Activated naive CD4-positive, alpha-beta T cell treated with anti-CD3 and anti-CD28 coated beads, Interleukin-2, amount 50 U/mL, for 72 hours (primary cell): ENCODE measurements around the gene HCRT. TPM values are rescaled to one million over a fixed set of nuclear protein-coding genes. Genes with fewer than 3 reads are reported as not detected.

Experiments
- ATAC-seq, 2 donors: fragments of 150-1000 bp; cut with Tn5 transposase; 2 replicates each; pipeline ENCODE4 v1.10.0; 2021; ENCODE audit warnings: mild to moderate bottlenecking in 2 of 2, moderate library complexity in 2 of 2
- DNase-seq, 2 donors: peaks; one replicate each; pipeline ENCODE4 v3.0.0; 2021 to 2022; ENCODE audit warnings: low spot score in 2 of 2
- H3K27ac Mint-ChIP-seq, 2 donors: one replicate each; pipeline ENCODE4 v1.8.0; 2022; ENCODE audit warnings: mild to moderate bottlenecking in 2 of 2, mixed read lengths in 2 of 2
- H3K36me3 Mint-ChIP-seq, 2 donors: one replicate each; pipeline ENCODE4 v1.8.0; 2022; ENCODE audit warnings: mixed read lengths in 2 of 2
- H3K9me3 Mint-ChIP-seq, 2 donors: one replicate each; pipeline ENCODE4 v1.8.0; 2022; ENCODE audit warnings: mixed read lengths in 2 of 2
- total RNA-seq, 2 donors: library from RNA; stranded (reverse); gene quantifications; one replicate each; pipeline ENCODE4 v1.2.3, GENCODE V29; 2022

The HCRT gene
- total RNA-seq, 2 donors from 2014 or later, result not detected

DNA sequence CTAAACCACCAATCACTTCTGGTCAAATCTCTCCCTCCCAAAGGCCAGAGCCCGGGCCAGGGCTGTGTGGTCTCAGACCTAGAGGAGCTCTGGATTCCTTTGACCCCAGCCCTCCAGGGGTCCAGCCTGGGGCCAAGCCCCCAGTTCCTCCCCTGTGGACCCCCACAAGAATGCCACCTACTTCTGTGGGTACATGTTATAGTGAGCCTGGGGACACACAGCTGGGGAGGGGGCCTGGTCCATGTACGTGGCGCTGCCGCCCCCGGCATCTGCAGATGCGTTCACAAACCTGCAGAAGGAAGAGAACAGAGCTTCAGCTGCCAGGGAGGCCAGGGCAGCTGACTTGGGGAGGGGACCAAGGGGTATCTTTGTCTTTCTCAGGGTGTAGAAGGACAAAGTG, 16.9 kb upstream of the HCRT start:
- ATAC-seq (peak in 1 of 2 donors; percentile 13), DNase-seq (no peak)
- Mint-ChIP-seq H3K36me3 (peaks cover 0 to 4% of the 10 kb centered on the region in 2 donors), H3K9me3 (no peaks in the 10 kb centered on the region), H3K27ac (peak overlapping the region; percentile 21 to 72)

DNA sequence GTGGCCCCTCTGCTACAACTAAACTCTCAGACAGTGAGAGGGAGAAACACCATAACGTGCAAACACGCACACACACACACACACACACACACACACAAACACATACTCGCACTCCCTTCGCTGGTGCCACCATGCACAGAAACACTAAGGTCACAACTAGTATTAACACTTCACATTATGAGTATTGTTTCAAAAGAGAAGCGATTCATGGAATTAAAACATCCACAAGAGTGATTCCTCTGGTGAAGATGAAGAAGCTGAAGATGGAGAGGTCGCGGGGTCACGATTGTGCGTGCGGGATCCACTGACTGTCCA, 16.2 kb upstream of the HCRT start:
- Mint-ChIP-seq H3K9me3 (no peaks in the 10 kb centered on the region), H3K36me3 (peaks cover 0 to 4% of the 10 kb centered on the region in 2 donors), H3K27ac (peak overlapping the region; percentile 10 to 21)
- DNase-seq (no peak), ATAC-seq (no peak)

DNA sequence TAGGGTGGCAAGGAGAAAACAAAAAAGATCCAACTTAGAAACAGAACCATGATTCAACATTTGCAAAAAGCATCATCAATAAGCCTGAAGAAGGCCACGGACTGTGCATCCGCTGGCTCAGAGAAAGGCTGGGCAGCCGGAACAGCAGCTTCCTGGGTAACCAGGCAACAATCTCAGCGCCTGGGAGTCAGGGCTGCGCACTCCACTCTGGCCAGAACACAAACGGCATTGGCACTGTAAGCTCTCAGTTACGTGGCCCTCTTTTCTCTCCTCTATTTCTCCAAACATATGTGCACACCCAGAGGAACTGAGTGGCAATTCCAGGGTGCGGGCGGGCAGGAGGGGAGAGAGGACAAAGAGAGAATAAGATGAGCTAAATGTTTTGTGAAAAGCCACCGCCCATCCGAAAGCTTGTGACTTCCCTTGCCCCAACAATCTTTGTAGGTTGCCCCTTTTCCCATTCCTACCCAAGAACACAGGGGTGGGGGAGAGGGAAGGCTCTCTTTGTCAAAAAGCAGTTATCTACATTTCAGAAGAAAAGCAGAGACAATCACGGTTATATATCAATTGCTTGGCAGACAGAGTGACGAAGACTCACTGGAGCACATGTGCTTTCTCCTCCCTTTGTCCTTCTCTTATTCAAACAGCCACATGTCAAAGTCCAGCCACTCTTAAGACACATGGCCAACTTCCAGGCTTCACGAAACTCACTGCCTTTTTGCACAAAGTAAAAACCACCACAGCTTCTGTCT, 15.6 kb upstream of the HCRT start:
- Mint-ChIP-seq H3K36me3 (peaks cover 0 to under 1% of the 10 kb centered on the region in 2 donors), H3K9me3 (no peaks in the 10 kb centered on the region), H3K27ac (peak overlapping the region; percentile 21 to 85)
- DNase-seq (no peak), ATAC-seq (no peak)

DNA sequence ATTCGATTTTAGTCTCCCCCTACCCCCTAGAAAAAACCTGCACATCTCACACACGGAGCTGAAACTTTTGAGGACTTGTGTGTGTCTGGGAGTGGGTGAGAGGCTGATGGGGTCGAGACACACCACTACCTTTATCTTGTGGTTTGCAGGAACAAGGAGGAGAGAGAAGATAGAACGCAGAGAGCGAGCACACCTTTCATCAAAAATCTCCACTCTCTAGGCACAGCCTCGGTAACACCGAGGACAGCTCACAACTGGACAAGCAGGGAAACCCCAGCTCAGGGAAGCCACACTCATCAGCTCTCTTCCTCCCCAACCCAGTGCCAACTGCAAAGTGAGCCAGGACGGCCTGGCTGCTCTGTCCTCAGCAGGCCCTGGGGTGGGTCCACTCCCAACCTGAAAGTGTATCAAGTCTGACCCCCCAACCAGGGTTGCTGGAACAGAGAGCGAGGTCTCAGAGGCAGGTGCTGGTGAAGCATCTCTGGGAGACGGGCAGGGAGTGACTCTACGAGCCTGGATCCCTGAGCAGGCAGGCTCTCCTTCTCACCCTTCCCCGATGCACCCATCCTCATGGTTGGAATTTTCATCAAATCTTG, 14.3 kb upstream of the HCRT start:
- peak overlapping the region; percentile 11 to 74 for H3K27ac Mint-ChIP-seq

DNA sequence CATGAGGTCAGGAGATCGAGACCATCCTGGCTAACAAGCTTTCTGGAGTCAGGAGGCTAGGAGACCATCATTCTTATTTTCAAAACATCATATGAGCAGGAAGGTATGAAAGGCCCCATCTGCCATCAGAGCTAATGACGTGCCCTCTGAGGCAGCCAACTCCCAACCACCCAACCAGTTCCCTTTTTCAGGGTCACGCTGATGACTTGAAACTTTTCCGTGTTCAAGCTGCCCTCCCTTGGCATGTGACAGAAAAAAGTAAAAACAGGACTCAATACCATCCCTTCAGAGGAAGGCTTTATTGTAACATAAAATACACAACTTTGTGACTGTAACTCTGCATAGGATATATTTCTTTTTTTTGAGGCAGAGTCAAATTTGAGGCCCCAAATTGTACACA, 13.6 kb upstream of the HCRT start:
- Mint-ChIP-seq H3K27ac (peak overlapping the region; percentile 11 to 37), H3K9me3 (no peaks in the 10 kb centered on the region), H3K36me3 (no peaks in the 10 kb centered on the region)
- ATAC-seq (no peak), DNase-seq (no peak)

More for the DNA sequence above, 14.3 kb upstream of the HCRT start:
- DNase-seq (no peak), ATAC-seq (peak; percentile 16 to 19)
- no peaks in the 10 kb centered on the region for H3K36me3 Mint-ChIP-seq
- H3K9me3 Mint-ChIP-seq, result no peaks in the 10 kb centered on the region

DNA sequence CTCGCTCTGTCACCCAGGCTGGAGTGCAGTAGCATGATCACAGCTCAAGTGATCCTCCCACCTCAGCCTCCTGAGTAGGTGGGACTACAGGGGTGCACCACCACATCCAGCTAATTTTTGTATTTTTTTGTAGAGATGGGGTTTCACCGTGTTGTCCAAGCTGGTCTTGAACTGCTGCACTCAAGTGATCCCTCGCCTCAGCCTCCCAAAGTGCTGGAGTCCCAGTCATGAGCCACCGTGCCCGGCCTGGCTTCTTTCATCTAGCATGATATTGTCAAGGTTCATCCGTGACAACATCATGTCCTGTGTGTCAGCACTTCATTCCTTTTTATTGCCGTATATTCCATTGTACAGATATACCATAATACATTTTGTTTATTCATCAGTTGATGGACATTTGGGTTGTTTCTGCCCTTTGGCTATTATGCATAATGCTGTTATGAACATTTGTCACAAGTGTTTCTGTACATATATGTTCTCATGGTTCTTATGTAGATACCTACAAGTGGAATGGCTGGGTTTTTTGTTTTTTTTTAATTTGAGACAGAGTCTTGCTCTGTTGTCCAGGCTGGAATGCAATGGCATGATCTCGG, 12.4 kb upstream of the HCRT start:
- Mint-ChIP-seq H3K36me3 (peaks cover 0 to 7% of the 10 kb centered on the region in 2 donors), H3K9me3 (no peaks in the 10 kb centered on the region), H3K27ac (no peak overlapping the region)
- DNase-seq (no peak), ATAC-seq (no peak)

DNA sequence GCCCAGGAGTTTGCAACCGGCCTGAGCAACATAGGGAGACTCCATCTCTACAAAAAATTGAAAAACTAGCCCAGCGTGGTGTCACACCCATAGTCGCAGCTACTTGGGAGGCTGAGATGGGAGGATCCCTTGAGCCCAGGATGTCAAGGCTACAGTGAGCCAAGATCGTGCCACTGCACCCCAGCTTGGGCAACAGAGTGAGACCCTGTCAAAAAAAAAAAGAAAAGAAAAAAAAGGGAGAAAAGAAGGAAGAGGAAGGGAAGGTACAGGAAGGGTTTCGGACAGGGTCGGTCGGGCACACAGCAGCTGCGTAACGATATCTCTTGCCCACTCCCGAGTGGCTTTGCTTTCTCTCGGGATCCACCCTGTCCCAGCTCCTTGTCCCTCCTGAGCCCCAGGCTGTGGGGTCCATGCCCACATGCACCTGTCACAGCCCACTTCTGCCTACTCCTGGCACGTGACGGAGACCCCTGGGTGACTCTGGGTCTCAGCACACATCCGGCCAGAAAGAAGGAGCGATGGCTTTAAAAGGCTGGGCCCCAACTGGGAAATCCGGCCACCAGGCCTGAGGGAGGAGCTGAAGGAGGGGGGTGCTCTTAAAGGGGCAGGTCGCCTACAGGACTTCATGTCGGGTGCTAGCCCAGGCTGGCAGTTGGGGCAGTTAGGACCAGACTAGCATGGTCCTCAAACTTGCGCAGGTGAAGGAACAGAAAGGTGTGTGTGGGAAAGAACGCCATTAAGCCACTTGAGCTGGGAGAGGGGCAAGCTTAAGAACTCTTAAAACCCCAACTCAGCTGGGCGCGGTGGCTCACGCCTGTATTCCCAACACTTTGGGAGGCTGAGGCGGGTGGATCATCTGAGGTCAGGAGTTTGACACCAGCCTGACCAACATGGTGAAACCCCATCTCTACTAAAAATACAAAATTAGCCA, 9.0 kb upstream of the HCRT start, which contains the start of gene GHDC:
Gene GHDC, minus strand, starts transcription at position 526 of the 931 bp plus-strand sequence. CDS start 913 bp downstream, outside the sequence.
- no peaks in the 10 kb centered on the region for H3K9me3 Mint-ChIP-seq

DNA sequence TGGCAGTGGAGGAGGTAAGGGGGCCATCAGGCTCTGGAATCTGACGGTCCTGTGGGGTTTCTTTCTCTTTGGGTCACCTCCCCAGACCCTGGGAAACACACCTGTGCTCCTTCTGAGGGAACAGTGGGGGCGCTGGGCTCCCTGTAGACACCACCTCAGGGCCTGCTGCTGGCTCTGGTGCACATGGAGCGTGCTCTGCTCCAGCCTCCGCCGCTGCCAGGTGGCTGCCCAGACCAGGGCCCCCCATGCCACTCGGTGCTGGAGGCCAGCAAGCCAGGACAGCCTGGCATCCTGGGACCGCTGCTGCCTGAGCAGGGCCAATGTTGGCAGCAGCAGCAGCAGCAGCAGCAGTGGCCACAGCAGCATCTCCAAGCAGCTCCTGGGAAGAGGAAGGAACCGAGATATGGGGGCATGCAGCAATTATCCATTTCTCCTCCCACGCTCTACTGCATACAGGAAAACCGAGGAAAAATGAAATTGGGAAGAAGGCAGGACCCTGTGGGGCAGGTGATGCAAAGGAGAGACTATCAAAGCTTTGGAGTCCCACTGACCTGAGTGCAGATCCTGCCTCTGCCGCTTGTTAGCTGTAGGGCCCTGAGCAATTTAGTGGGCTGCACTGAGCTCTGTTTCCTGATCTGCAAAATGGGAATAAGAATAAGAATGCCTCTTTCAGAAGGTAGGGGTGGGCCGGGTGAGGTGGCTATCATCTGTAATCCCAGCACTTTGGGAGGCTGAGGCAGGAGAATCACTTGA, 8.1 kb upstream of the HCRT start:
- H3K9me3 Mint-ChIP-seq, result no peaks in the 10 kb centered on the region
- ATAC-seq (no peak), DNase-seq (no peak)
- peak overlapping the region; percentile 85 to 93 for H3K27ac Mint-ChIP-seq
- peaks cover 0 to 7% of the 10 kb centered on the region in 2 donors for H3K36me3 Mint-ChIP-seq

More for the DNA sequence above, 9.0 kb upstream of the HCRT start, which contains the start of gene GHDC:
- peaks cover 0 to 7% of the 10 kb centered on the region in 2 donors for H3K36me3 Mint-ChIP-seq
- peak; percentile 92 to 97 for ATAC-seq
- H3K27ac Mint-ChIP-seq, result peak within 1 kb of the TSS; percentile 85 to 93
- peak; percentile 74 to 77 for DNase-seq

DNA sequence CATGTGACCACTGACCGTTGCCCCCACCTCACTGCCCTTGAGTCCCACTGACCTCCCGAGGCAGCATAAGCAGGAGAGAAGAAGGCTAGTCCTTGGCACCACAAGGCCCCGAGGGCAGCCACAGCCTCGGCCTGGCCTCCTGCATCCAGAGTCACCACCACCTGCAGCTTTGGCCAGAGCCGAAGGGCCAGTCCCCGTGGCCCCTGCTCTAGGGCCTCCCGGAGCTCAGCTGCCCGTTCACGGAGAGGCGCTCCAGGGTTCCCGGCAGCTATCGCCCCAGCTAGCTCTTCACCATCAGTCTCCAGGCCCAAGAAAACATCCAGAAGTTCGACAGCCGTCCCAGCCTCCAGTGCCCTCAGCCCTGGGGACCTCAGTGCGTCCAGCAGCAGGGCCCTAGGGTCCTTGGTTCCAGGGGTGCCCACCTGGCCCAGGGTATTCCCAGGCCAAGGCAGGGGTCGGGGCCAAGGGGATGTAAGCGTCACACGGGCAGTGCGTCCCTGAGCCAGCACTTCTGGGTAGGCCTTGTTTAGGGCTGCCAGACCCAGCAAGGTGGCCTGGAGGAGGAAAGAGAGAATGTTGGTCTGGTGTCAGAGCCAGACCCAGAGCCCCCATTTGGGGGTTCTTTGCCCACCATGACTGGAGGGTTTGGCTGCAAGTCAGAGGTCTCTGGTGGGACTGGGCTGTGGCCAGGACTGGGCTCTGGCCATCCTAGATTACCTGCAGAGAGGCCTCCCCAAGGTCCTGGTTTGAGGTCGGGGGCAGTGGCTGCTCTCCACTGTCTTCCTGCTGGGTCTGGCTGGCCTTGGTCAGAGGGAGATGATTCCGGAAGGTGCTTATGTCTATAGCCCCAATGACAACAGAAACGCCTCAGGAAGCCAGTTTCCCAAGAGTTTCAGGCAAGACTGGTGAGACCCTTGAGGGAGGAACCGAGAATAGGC, 7.2 kb upstream of the HCRT start:
- Mint-ChIP-seq H3K36me3 (peaks cover 0 to 7% of the 10 kb centered on the region in 2 donors), H3K9me3 (no peaks in the 10 kb centered on the region), H3K27ac (peak overlapping the region in 1 of 2 donors; percentile 36)
- DNase-seq, result no peak
- ATAC-seq, result no peak

DNA sequence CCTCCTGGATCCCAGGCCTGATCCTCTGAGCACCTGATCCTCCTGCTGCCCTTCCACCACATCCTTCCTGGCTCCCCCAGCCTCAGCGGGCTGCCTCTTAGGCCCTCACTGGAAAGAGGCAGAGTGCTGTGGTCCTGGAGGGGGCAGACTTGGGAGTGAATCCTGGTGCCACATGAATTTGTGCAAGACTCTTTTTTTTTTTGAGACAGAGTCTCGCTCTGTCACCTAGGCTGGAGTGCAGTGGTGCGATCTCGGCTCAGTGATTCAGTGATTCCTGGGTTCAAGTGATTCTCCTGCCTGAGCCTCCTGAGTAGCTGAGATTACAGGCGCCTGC, 6.0 kb upstream of the HCRT start:
- ATAC-seq, result no peak
- H3K36me3 Mint-ChIP-seq, result peaks cover 0 to 7% of the 10 kb centered on the region in 2 donors
- no peak overlapping the region for H3K27ac Mint-ChIP-seq
- H3K9me3 Mint-ChIP-seq, result no peaks in the 10 kb centered on the region
- DNase-seq, result no peak

DNA sequence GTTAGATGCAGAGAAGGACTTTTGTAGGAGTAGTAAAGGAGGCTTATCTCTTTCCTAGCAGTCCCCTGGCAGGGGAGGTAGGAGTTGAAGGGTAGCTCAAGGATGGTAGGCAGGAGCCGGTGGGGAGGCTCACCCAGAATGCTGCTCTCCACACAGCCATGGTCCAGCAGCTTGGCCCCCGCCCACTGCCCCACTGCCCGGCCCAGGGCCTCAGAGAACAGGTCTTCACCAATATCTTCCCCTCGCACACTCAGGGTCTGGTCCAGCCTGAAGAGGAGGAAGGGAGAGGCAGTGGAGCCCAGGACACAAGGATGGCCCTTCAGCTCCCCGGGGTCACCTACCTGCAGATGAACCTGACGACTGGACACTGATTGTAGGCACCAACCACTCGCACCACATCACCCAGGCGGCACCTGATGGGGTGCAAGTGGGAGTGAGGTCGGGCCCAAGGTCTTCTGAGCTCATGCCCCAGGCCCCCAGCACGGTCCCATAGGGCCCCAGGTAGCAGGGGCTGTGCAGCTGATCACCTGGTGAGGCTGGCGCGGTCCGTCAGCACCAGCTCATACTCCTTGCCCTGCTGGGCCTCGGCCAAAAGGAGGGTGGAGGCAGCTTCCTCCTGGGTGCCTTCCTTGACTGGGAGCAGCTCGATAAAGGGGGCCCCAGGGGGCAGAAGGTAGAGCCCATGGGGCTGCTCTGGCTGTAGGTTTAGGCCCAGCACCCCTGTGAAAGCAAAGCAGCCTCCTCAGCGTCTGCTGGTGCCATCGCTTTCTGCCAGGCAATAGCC, 5.4 kb upstream of the HCRT start:
- DNase-seq (no peak), ATAC-seq (no peak)
- no peak overlapping the region for H3K27ac Mint-ChIP-seq
- peaks cover 0 to 7% of the 10 kb centered on the region in 2 donors for H3K36me3 Mint-ChIP-seq
- H3K9me3 Mint-ChIP-seq, result no peaks in the 10 kb centered on the region

DNA sequence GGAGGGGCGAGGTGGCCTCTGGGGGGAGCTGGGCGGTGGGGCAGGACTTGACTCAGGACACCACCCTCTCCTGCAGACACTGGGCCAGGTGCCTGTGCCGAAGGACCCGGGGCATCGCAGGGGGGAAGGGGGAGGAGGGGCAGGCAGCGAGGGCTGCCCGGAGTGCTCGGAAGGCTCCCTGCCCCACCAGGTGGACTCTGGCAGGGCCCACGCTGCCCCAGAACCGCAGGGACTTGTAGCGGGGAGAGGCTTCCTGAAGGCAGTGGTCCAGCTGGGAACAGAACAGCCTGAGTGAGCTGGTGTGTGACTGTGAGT, 4.4 kb upstream of the HCRT start:
- Mint-ChIP-seq H3K27ac (no peak overlapping the region), H3K36me3 (peaks cover 0 to 7% of the 10 kb centered on the region in 2 donors), H3K9me3 (no peaks in the 10 kb centered on the region)
- no peak for DNase-seq
- no peak for ATAC-seq

DNA sequence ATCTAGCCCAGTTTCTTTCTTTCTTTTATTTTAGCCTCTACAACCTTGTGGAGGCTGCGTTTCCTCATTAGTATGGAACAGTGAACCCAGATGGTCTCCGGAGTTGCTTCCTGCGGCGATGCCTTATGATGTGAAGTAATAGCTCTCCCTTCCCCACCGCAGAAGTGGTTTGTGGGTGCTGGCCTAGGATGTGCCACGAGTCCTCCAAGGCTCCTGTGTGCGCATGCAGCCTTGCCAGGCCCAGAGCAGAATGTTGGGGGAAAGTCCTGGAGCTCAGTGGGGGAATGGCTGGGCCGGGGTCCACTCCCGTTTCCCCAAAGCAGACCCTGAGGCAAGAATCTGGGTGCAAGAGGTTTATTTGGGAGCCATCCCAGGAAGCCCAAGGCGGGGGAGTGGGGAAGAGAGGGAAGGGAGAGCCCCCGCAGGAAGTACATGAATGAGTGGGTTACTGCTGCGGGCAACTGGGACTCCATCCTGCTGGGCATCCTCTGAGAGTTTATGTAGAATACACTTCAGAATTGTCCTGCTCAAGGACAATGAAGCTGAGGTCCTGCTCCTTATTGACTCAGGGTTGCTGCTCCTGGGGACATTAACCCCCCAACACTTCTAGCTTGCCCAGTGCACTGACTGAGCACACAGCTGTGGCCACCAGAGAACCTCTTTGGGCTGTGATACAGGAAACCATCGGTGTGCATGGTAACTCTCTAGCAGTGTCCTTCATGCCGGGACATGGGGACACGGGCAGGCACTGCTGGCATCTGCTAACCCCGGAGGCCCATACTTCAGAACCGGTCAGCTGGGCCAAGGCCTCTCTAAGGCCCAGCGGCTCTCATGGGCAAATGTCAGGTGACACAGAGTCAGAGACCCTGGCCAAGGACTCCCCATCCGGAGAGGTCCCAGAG, 3.7 kb upstream of the HCRT start:
- H3K36me3 Mint-ChIP-seq, result peaks cover 0 to 7% of the 10 kb centered on the region in 2 donors
- no peak overlapping the region for H3K27ac Mint-ChIP-seq
- H3K9me3 Mint-ChIP-seq, result no peaks in the 10 kb centered on the region
- DNase-seq, result no peak
- no peak for ATAC-seq

DNA sequence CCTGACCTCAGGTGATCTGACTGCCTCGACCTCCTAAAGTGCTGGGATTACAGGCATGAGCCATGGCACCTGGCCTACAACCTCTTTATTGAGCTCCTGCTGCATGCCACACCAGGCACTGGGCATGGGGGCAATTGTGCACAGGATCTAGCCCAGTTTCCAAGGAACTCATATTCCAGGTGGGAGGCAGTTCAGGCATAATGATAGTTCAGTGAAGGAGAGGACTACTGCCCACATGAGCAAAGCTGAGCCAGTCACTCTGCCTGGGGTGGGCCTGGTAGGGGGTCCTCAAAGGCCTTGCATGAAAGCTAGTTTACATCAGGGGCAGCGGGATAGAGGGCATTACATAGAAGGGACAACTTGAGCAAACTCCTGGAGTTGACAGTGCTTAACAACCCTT, 2.6 kb upstream of the HCRT start:
- ATAC-seq, result no peak
- no peak for DNase-seq
- Mint-ChIP-seq H3K27ac (no peak overlapping the region), H3K9me3 (no peaks in the 10 kb centered on the region), H3K36me3 (peaks cover 0 to 7% of the 10 kb centered on the region in 2 donors)
